Left kidney (tissue), 8 donors: ENCODE data around the gene DNAJA1. TPM values are rescaled to one million over a fixed set of nuclear protein-coding genes. Genes with fewer than 3 reads are reported as not detected.
A peak's percentile ranks its signal among the peaks of the same experiment; 100 is the strongest.
"Not testable (repeated sequence)": the region's sequence is repeated elsewhere in the genome, so short reads cannot be mapped to it uniquely, and the experiment has no call there.

Source experiments
- DNase-seq: peaks from one replicate; pipeline ENCODE4 v3.0.0-alpha.2; 2013
- long read RNA-seq, 8 donors: transcript quantifications; one replicate each; lab custom pipeline, GENCODE V29; 2026
- polyA plus RNA-seq: library from polyadenylated mRNA; unstranded; fragments of 120-200 nt; gene quantifications from one replicate; pipeline ENCODE4 v1.2.1, GENCODE V29; 2013; ENCODE audit not compliant: insufficient read length

Gene DNAJA1
- 238 TPM for polyA plus RNA-seq
- long read RNA-seq, donor 1, transcript DNAJA1-201 (9 exons, 2,381 nt): major isoform, 70 of 316 reads
- long read RNA-seq, donor 1, partial matches to known transcripts: 246 of 316 reads
- long read RNA-seq, donor 1, other reads (novel, unspliced or antisense): 0 of 316 reads
- long read RNA-seq, donor 2, transcript DNAJA1-201 (9 exons, 2,381 nt): major isoform, 67 of 263 reads
- long read RNA-seq, donor 2, partial matches to known transcripts: 196 of 263 reads
- long read RNA-seq, donor 2, other reads (novel, unspliced or antisense): 0 of 263 reads
- long read RNA-seq, donor 3, transcript DNAJA1-201 (9 exons, 2,381 nt): major isoform, 56 of 262 reads
- long read RNA-seq, donor 3, partial matches to known transcripts: 206 of 262 reads
- long read RNA-seq, donor 3, other reads (novel, unspliced or antisense): 0 of 262 reads
- long read RNA-seq, donor 4, partial matches to known transcripts: 22 of 23 reads
- long read RNA-seq, donor 4, other reads (novel, unspliced or antisense): 0 of 23 reads
- long read RNA-seq, donor 5, transcript DNAJA1-201 (9 exons, 2,381 nt): major isoform, 163 of 477 reads
- long read RNA-seq, donor 5, partial matches to known transcripts: 308 of 477 reads
- long read RNA-seq, donor 5, other reads (novel, unspliced or antisense): 6 of 477 reads
- long read RNA-seq, donor 6, transcript DNAJA1-201 (9 exons, 2,381 nt): major isoform, 47 of 185 reads
- long read RNA-seq, donor 6, partial matches to known transcripts: 138 of 185 reads
- long read RNA-seq, donor 6, other reads (novel, unspliced or antisense): 0 of 185 reads
- long read RNA-seq, donor 7, transcript DNAJA1-201 (9 exons, 2,381 nt): major isoform, 97 of 355 reads
- long read RNA-seq, donor 7, partial matches to known transcripts: 258 of 355 reads
- long read RNA-seq, donor 7, other reads (novel, unspliced or antisense): 0 of 355 reads
- long read RNA-seq, donor 8, transcript DNAJA1-201 (9 exons, 2,381 nt): major isoform, 48 of 119 reads
- long read RNA-seq, donor 8, partial matches to known transcripts: 71 of 119 reads
- long read RNA-seq, donor 8, other reads (novel, unspliced or antisense): 0 of 119 reads

GRCh38 chr9:33024966-33025571, at the start of gene DNAJA1:
Gene DNAJA1, plus strand, starts transcription at chr9:33025273. Its CDS starts 1,212 bp downstream, at chr9:33026485.
- peak; percentile 94 for DNase-seq

GRCh38 chr9:32978051-32978450, 47.0 kb upstream of the DNAJA1 start:
- no peak for DNase-seq

GRCh38 chr9:32986971-32987370, 38.1 kb upstream of the DNAJA1 start:
- no peak for DNase-seq

GRCh38 chr9:32989660-32990059, 35.4 kb upstream of the DNAJA1 start:
- no peak for DNase-seq

GRCh38 chr9:32991897-32992594, 33.0 kb upstream of the DNAJA1 start:
- no peak for DNase-seq

GRCh38 chr9:32992595-32993238, 32.4 kb upstream of the DNAJA1 start:
- DNase-seq: no peak

- not testable (repeated sequence) for DNase-seq
These were observed 24.4 kb upstream of the DNAJA1 start for GRCh38 chr9:33000682-33001055.

- DNase-seq: not testable (repeated sequence)
These were observed 19.7 kb upstream of the DNAJA1 start for GRCh38 chr9:33005335-33005734.

GRCh38 chr9:33007755-33008154, 17.3 kb upstream of the DNAJA1 start:
- DNase-seq: no peak

- no peak for DNase-seq
These were observed 13.2 kb upstream of the DNAJA1 start for GRCh38 chr9:33011831-33012230.

GRCh38 chr9:33012328-33013069, 12.6 kb upstream of the DNAJA1 start:
- no peak for DNase-seq

GRCh38 chr9:33013962-33014664, 11.0 kb upstream of the DNAJA1 start:
- DNase-seq: no peak

- DNase-seq: no peak
These were observed 10.4 kb upstream of the DNAJA1 start for GRCh38 chr9:33014665-33015014.

GRCh38 chr9:33017283-33018041, 7.6 kb upstream of the DNAJA1 start:
- DNase-seq: no peak

GRCh38 chr9:33019797-33020196, 5.3 kb upstream of the DNAJA1 start:
- DNase-seq: no peak

GRCh38 chr9:33022303-33022702, 2.8 kb upstream of the DNAJA1 start:
- DNase-seq: no peak

GRCh38 chr9:33022755-33023154, 2.3 kb upstream of the DNAJA1 start:
- no peak for DNase-seq

- DNase-seq: no peak
These were observed 1.4 kb upstream of the DNAJA1 start for GRCh38 chr9:33023661-33024060.
